HG03139 (cell line): Measurements from ENCODE around the gene PAM.

Experiments
- ATAC-seq: cut with Tn5 transposase; IDR thresholded peaks from one replicate; pipeline ENCODE4 v1.9.1; 2021; ENCODE audit not compliant: unreplicated experiment

The PAM gene

DNA sequence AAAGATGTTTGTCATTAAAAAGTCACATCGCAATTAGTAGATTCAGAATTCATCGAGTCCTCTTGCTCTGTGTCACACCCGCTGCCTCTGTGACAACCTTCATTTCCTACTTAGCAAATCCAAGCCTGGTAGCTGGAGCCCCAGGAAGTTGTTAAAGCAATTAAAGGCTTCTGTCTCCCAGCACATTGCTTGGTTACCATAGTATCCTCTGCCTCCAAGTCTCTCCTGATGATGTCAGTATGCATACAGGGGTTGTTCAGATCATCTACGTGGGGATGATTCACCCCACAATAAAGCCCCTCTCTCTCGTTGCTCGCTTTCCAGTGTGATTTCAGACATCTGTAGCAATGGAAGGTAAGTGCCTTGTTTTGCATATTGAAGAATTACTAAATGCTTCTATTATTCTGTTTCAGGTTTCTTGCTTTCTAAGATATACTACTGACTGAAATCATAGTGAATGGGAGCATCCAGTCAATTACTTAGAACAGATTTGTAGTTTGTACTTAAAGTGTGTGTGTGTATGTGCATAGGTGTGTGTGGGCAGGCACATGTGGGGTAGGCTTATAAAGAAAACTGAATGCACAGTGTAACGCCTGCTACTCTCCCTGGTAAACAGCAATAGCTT lies 52.9 kb downstream of the PAM start:
- no peak for ATAC-seq

GRCh38 chr5:102809033-102809432 lies 53.9 kb downstream of the PAM start:
- no peak for ATAC-seq

GRCh38 chr5:102811972-102812371 lies 56.9 kb downstream of the PAM start:
- no peak for ATAC-seq

DNA sequence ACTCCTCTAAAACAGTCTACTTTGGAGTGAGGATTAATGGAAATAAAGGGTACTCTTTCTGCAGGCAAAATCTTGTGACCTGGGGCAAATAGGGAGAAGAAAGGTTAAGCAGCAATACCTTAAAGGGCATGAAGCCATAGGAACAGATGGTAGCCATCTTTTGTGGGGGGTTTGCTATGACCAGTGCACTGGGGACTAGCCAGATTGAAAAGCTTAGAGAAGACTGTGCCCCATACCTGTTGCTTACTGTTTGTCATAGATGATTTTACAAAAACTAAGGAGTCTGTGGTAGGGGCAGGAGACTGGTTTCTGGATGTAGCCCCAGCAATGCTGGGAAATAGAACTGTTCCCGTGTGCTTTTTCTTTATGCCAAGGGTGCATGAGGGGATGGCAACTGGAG lies 58.6 kb downstream of the PAM start:
- ATAC-seq: no peak

GRCh38 chr5:102815084-102815483 lies 60.0 kb downstream of the PAM start:
- no peak for ATAC-seq

DNA sequence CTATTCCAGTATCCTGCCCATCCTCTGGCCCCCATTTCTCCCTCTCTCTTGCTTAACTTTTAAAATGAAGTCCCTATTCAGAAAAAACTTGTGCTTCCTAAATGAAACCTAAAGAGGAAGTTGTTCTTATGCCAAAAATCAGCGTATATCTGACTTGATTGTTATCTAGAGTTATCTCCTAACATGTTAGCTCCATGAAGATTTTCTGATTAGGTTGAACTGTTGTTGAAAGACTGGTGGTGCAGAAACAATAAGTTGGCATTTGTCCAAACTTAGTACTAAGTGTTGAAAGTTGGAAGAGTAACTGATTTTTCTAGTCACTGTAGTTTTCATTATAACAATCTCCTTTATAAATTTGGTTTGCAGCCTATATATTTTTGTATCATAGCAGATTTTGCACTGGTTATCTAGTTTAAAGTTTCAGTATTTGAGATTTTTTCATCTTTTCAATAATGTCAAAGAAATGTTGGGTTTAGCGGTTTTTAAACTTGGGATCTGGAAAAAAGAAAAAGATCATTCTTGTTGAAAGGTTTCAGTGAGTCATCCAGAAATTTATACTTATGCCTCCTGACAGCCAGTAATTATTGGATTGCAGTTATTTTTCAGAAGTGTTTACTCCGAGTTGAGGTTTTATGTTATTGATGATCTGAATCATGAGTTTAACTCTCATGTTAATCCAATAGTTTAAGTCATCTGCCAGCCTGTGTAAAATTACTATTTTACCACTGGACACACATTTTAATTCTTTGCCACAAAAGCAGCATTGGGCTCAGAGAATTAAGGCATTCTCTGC lies 60.6 kb downstream of the PAM start:
- ATAC-seq: no peak

- no peak for ATAC-seq
Observed at GRCh38 chr5:102818345-102818744, 63.2 kb downstream of the PAM start.

DNA sequence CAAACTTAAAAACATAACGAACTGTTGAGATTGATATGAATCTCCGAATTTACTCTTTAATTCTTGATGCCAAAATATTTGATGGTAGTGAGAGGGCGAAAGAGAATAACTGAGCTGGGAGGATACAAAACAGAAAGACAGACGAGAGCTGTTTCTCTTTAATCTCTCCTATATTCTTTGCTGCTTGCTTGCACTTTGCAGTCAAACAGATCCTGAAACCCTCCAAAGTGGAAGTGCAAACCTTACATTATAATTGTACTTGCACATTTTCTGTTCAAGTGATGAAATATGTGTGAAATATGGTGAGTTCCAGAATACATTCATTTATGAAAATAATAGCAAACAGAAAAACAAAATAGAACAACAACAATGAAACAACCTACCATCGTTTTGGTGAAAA lies 63.8 kb downstream of the PAM start:
- ATAC-seq: no peak

- no peak for ATAC-seq
Observed at GRCh38 chr5:102819634-102820033, 64.5 kb downstream of the PAM start.

DNA sequence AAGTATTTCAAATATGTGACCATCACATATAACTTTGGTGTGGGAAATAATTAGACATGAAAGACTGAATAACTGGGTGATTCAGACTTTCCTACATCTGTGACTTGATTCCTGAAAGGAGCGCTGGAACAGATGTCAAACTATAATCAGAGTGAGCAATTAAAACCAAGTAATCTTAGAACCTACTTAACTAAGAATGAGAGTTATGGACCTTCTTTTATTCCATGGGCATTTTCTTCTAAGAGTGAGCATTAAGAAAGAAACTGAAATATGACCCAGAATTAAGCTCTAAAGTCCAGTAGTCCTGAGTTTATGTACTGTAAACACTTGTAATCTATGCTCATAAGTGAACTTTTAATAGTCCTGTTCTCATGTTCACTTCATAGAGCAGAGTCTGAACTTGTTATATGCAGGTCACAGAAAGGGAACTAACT lies 68.4 kb downstream of the PAM start:
- ATAC-seq: no peak

- ATAC-seq: no peak
Observed at GRCh38 chr5:102826629-102827028, 71.5 kb downstream of the PAM start.

- ATAC-seq: no peak
Observed at GRCh38 chr5:102830241-102830640, 75.1 kb downstream of the PAM start.

DNA sequence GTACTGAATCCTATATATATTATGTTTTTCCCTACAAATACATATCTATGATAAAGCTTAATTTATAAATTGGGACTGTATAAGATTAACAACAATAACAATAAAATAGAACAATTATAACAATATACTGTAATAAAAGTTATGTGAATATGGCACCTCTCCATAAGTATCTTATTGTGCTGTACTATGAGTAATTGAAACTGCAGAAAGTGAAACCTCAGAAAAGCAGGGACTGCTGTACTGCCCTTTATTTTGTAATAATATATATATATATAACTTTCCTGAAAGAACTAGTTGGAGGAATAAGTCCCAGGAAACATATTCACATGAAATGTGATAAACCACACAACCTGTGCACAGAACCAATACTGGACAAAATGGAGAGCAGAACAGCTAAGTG lies 77.3 kb downstream of the PAM start:
- no peak for ATAC-seq

- ATAC-seq: no peak
Observed at GRCh38 chr5:102833146-102833545, 78.0 kb downstream of the PAM start.

GRCh38 chr5:102834438-102834964 lies 79.4 kb downstream of the PAM start:
- no peak for ATAC-seq

DNA sequence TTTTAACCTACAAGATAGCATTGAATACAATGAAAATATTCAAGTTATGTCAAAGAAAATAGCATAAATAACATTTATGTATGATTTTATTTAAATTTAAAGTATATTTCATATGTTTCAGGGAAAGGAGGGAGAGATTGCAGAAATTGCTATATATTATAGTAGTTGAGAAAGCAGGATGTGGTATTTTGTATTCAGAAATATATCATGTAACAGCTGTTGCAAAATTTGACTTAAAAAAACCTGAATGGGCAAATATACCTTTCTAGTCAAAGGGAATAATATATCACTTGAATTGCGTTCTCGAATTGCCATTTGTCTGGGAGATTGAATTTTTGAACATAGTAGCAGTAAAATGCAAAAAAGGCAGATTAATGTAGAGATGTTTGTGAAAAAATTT lies 80.6 kb downstream of the PAM start:
- no peak for ATAC-seq

GRCh38 chr5:102841021-102841420 lies 85.9 kb downstream of the PAM start:
- no peak for ATAC-seq

DNA sequence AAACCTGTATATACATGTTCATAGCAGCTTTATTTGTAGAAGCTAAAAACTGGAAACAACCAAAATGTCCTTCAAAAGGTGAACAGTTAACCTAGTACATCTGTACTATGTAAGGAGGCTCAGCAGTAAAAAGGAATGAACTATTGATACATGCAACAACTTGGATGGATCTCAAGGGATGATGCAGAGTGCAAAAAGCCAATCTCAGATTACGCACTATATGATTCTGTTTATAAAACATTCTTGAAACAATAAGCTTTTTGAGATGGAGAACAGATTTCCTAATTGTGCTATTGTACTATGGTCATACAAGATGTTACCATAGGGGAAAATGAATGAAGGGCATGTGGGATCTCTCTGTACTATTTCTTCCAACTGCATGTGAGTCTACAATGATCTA lies 88.9 kb downstream of the PAM start:
- no peak for ATAC-seq

- ATAC-seq: no peak
Observed at GRCh38 chr5:102845041-102845440, 89.9 kb downstream of the PAM start.

GRCh38 chr5:102850503-102850902 lies 95.4 kb downstream of the PAM start:
- no peak for ATAC-seq

DNA sequence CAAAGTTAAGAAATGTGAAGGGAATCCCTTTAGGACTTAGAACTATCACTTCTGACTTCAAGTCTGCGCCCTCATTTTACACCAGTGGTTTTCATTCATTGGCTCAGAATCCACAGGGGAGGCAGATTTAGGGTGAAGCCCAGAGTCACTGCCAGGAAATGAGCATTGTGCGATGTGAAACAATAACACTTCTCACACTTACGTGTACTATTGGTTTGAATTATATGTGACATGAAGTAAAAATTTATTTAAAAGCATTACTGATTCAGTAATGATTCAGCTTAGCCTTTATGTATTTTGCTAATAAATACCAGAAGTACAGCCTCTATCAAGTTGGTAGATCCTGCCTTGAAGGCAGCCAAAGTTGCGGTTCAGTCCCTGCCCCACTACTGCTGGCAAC lies 98.6 kb downstream of the PAM start:
- no peak for ATAC-seq

DNA sequence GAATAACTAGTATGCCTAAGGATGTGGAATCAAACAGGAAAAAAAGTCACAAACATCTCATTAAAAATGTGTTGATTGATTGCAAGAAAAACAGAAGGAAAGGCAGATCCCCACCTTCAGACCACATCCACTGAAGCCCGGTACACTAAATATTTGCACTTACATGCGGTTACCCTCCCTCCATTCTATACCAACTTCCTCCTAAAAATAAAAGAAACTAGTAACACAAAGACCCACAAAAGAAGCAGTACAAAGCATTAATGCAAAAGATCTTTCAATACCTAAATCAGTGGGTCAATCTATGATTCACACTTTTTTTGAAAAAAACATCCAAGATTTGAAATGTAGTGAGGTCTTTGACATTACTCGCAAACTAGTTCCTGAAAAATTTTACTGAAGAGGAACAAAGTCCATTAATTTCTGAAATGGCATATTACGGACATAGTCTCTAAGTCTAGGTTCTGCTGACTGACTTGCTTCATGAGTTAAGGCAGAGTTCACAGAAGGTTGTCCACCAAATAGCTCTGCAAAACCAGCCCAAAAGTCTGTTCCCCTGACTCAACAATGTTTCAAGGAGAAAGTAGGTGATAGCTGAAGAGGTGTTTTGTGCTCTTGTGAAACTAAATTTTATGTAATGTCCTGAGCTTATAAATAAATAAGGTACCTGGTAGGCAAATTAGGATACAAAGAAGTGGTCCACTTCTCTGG lies 100.7 kb downstream of the PAM start:
- no peak for ATAC-seq
